Measurements from ENCODE around the gene PRXL2C. TPM values are rescaled to one million over a fixed set of nuclear protein-coding genes. Genes with fewer than 3 reads are reported as not detected.

Gene PRXL2C
- total and polyA plus RNA-seq, 7 experiments from 2014 or later = 3.4 to 20.9 (median 5.1) TPM

GRCh38 chr9:96607971-96608370 is 47.1 kb downstream of the PRXL2C start:
- no peak overlapping the region for H3K27ac Mint-ChIP-seq
- Histone ChIP-seq H3K4me3 (ENCODE audit: low read length) (no peak overlapping the region), H3K27ac (ENCODE audit: low read depth, low read length) (no peak overlapping the region), H3K9me3 (ENCODE audit: control insufficient read depth in 2 of 3, low read length in 3 of 3) (no peaks in the 10 kb centered on the region), H3K4me1 (ENCODE audit: control insufficient read depth in 2 of 2, insufficient read depth in 2 of 2, low read length in 2 of 2) (no peaks in the 10 kb centered on the region), H3K27me3 (ENCODE audit: control insufficient read depth in 2 of 2, insufficient read depth in 2 of 2, low read length in 2 of 2) (no peaks in the 10 kb centered on the region), H3K36me3 (ENCODE audit: control insufficient read depth in 2 of 3, insufficient read depth in 3 of 3, low read length in 3 of 3) (no peaks in the 10 kb centered on the region)
- H3K36me3 Mint-ChIP-seq = no peaks in the 10 kb centered on the region
- H3K27me3 Mint-ChIP-seq = peaks cover 33 to 46% (median 38%) of the 10 kb centered on the region in 5 donors
- CTCF ChIA-PET = interaction anchor here (0.6 kb wide), 1 partner anchor 30 kb away, joined by 3 read pairs; no protein-coding TSS in a partner anchor
- POLR2A ChIA-PET = no interaction called here
- no peaks in the 10 kb centered on the region for H3K9me3 Mint-ChIP-seq
- H3K4me1 Mint-ChIP-seq = no peaks in the 10 kb centered on the region
- ATAC-seq (no peak), DNase-seq (no peak)
- intact Hi-C loops (cut with micrococcal nuclease) = no loop called here
- H3K4me3 Mint-ChIP-seq = no peak overlapping the region

- CTCF ChIA-PET = no interaction called here
Measured at GRCh38 chr9:96605328-96605727, 49.8 kb downstream of the PRXL2C start.

GRCh38 chr9:96604004-96604319 is 51.2 kb downstream of the PRXL2C start:
- no peaks in the 10 kb centered on the region for H3K9me3 Mint-ChIP-seq

More at GRCh38 chr9:96605328-96605727, 49.8 kb downstream of the PRXL2C start:
- Mint-ChIP-seq H3K4me1 (no peaks in the 10 kb centered on the region), H3K36me3 (no peaks in the 10 kb centered on the region), H3K4me3 (no peak overlapping the region), H3K27ac (no peak overlapping the region), H3K27me3 (peaks cover 15 to 26% (median 22%) of the 10 kb centered on the region in 5 donors), H3K9me3 (no peaks in the 10 kb centered on the region)
- Histone ChIP-seq H3K36me3 (ENCODE audit: control insufficient read depth in 2 of 3, insufficient read depth in 3 of 3, low read length in 3 of 3) (no peaks in the 10 kb centered on the region), H3K27me3 (ENCODE audit: control insufficient read depth in 2 of 2, insufficient read depth in 2 of 2, low read length in 2 of 2) (no peaks in the 10 kb centered on the region), H3K27ac (ENCODE audit: low read depth, low read length) (no peak overlapping the region), H3K9me3 (ENCODE audit: control insufficient read depth in 2 of 3, low read length in 3 of 3) (no peaks in the 10 kb centered on the region), H3K4me3 (ENCODE audit: low read length) (no peak overlapping the region), H3K4me1 (ENCODE audit: control insufficient read depth in 2 of 2, insufficient read depth in 2 of 2, low read length in 2 of 2) (no peaks in the 10 kb centered on the region)
- ATAC-seq = no peak
- POLR2A ChIA-PET = no interaction called here
- DNase-seq = no peak
- intact Hi-C loops (cut with micrococcal nuclease) = no loop called here

GRCh38 chr9:96603305-96604003 is 51.7 kb downstream of the PRXL2C start:
- POLR2A ChIA-PET = no interaction called here
- CTCF ChIA-PET = no interaction called here
- Mint-ChIP-seq H3K36me3 (no peaks in the 10 kb centered on the region), H3K27me3 (peaks cover 2 to 10% (median 7%) of the 10 kb centered on the region in 5 donors), H3K4me1 (no peaks in the 10 kb centered on the region), H3K27ac (no peak overlapping the region), H3K9me3 (no peaks in the 10 kb centered on the region), H3K4me3 (no peak overlapping the region)
- H3K4me1 ChIP-seq (ENCODE audit: control insufficient read depth in 2 of 2, insufficient read depth in 2 of 2, low read length in 2 of 2) = no peaks in the 10 kb centered on the region
- H3K4me3 ChIP-seq (ENCODE audit: low read length) = no peak overlapping the region
- ATAC-seq (no peak), DNase-seq (no peak)
- no peaks in the 10 kb centered on the region for H3K9me3 ChIP-seq (ENCODE audit: control insufficient read depth in 2 of 3, low read length in 3 of 3)
- intact Hi-C loops (cut with micrococcal nuclease) = no loop called here
- no peak overlapping the region for H3K27ac ChIP-seq (ENCODE audit: low read depth, low read length)
- H3K27me3 ChIP-seq (ENCODE audit: control insufficient read depth in 2 of 2, insufficient read depth in 2 of 2, low read length in 2 of 2) = no peaks in the 10 kb centered on the region
- H3K36me3 ChIP-seq (ENCODE audit: control insufficient read depth in 2 of 3, insufficient read depth in 3 of 3, low read length in 3 of 3) = no peaks in the 10 kb centered on the region

More at GRCh38 chr9:96604004-96604319, 51.2 kb downstream of the PRXL2C start:
- intact Hi-C loops (cut with micrococcal nuclease) = no loop called here
- DNase-seq (no peak), ATAC-seq (no peak)
- Histone ChIP-seq H3K27me3 (ENCODE audit: control insufficient read depth in 2 of 2, insufficient read depth in 2 of 2, low read length in 2 of 2) (no peaks in the 10 kb centered on the region), H3K27ac (ENCODE audit: low read depth, low read length) (no peak overlapping the region), H3K9me3 (ENCODE audit: control insufficient read depth in 2 of 3, low read length in 3 of 3) (no peaks in the 10 kb centered on the region), H3K4me1 (ENCODE audit: control insufficient read depth in 2 of 2, insufficient read depth in 2 of 2, low read length in 2 of 2) (no peaks in the 10 kb centered on the region), H3K4me3 (ENCODE audit: low read length) (no peak overlapping the region), H3K36me3 (ENCODE audit: control insufficient read depth in 2 of 3, insufficient read depth in 3 of 3, low read length in 3 of 3) (no peaks in the 10 kb centered on the region)
- no peak overlapping the region for H3K27ac Mint-ChIP-seq
- ChIA-PET CTCF (no interaction called here), POLR2A (no interaction called here)
- no peaks in the 10 kb centered on the region for H3K4me1 Mint-ChIP-seq
- H3K27me3 Mint-ChIP-seq = peaks cover 6 to 15% (median 12%) of the 10 kb centered on the region in 5 donors
- no peak overlapping the region for H3K4me3 Mint-ChIP-seq
- no peaks in the 10 kb centered on the region for H3K36me3 Mint-ChIP-seq

GRCh38 chr9:96599298-96599697 is 55.8 kb downstream of the PRXL2C start:
- Mint-ChIP-seq H3K27ac (no peak overlapping the region), H3K27me3 (peaks cover 0 to 6% (median 0%) of the 10 kb centered on the region in 5 donors), H3K9me3 (peaks cover 0 to 5% (median 0%) of the 10 kb centered on the region in 11 donors), H3K4me1 (no peaks in the 10 kb centered on the region), H3K4me3 (no peak overlapping the region), H3K36me3 (no peaks in the 10 kb centered on the region)
- H3K36me3 ChIP-seq (ENCODE audit: control insufficient read depth in 2 of 3, insufficient read depth in 3 of 3, low read length in 3 of 3) = no peaks in the 10 kb centered on the region
- H3K27ac ChIP-seq (ENCODE audit: low read depth, low read length) = no peak overlapping the region
- ATAC-seq (no peak), DNase-seq (no peak)
- no peak overlapping the region for H3K4me3 ChIP-seq (ENCODE audit: low read length)
- H3K27me3 ChIP-seq (ENCODE audit: control insufficient read depth in 2 of 2, insufficient read depth in 2 of 2, low read length in 2 of 2) = no peaks in the 10 kb centered on the region
- ChIA-PET POLR2A (no interaction called here), CTCF (no interaction called here)
- H3K4me1 ChIP-seq (ENCODE audit: control insufficient read depth in 2 of 2, insufficient read depth in 2 of 2, low read length in 2 of 2) = no peaks in the 10 kb centered on the region
- intact Hi-C loops (cut with micrococcal nuclease) = no loop called here
- H3K9me3 ChIP-seq (ENCODE audit: control insufficient read depth in 2 of 3, low read length in 3 of 3) = no peaks in the 10 kb centered on the region

GRCh38 chr9:96596601-96597111 is 58.5 kb downstream of the PRXL2C start:
- no peaks in the 10 kb centered on the region for H3K9me3 ChIP-seq (ENCODE audit: control insufficient read depth in 2 of 3, low read length in 3 of 3)
- POLR2A ChIA-PET = interaction anchor here (0.6 kb wide), 1 partner anchor 146 kb away, joined by 4 read pairs; no protein-coding TSS in a partner anchor
- no peaks in the 10 kb centered on the region for H3K27me3 ChIP-seq (ENCODE audit: control insufficient read depth in 2 of 2, insufficient read depth in 2 of 2, low read length in 2 of 2)
- no peak overlapping the region for H3K27ac ChIP-seq (ENCODE audit: low read depth, low read length)
- H3K4me3 ChIP-seq (ENCODE audit: low read length) = no peak overlapping the region
- no peak overlapping the region for H3K27ac Mint-ChIP-seq
- H3K36me3 ChIP-seq (ENCODE audit: control insufficient read depth in 2 of 3, insufficient read depth in 3 of 3, low read length in 3 of 3) = no peaks in the 10 kb centered on the region
- no peaks in the 10 kb centered on the region for H3K36me3 Mint-ChIP-seq
- H3K4me1 Mint-ChIP-seq = no peaks in the 10 kb centered on the region
- H3K4me1 ChIP-seq (ENCODE audit: control insufficient read depth in 2 of 2, insufficient read depth in 2 of 2, low read length in 2 of 2) = no peaks in the 10 kb centered on the region
- DNase-seq (no peak), ATAC-seq (no peak)
- peaks cover 0 to 19% (median 9%) of the 10 kb centered on the region in 5 donors for H3K27me3 Mint-ChIP-seq
- H3K9me3 Mint-ChIP-seq = peaks cover 0 to 5% (median 0%) of the 10 kb centered on the region in 11 donors
- intact Hi-C loops (cut with micrococcal nuclease) = no loop called here
- no peak overlapping the region for H3K4me3 Mint-ChIP-seq
- CTCF ChIA-PET = interaction anchor here (0.6 kb wide), 1 partner anchor 260 kb away, joined by 4 read pairs; no protein-coding TSS in a partner anchor
